Sigmoid colon (tissue), 7 donors: ENCODE measurements around the gene FBXL7. TPM values are rescaled to one million over a fixed set of nuclear protein-coding genes. Genes with fewer than 3 reads are reported as not detected.

Experiments
- DNase-seq: peaks from one replicate; pipeline ENCODE4 v3.0.0-alpha.2; 2019
- H3K27ac ChIP-seq, 4 donors: fragments of 200-600 bp; sonication (generic); one replicate each; pipeline ENCODE4 v1.5.1; 2016 to 2019; ENCODE audit warnings: mild to moderate bottlenecking in 1 of 4
- H3K27me3 ChIP-seq, 3 donors: fragments of 200-600 bp; sonication (generic); one replicate each; pipeline ENCODE4 v1.5.1; 2019; ENCODE audit warnings: mild to moderate bottlenecking in 1 of 3
- H3K36me3 ChIP-seq, 4 donors: fragments of 200-600 bp; sonication (generic); one replicate each; pipeline ENCODE4 v1.5.1; 2016 to 2019
- H3K4me1 ChIP-seq, 4 donors: fragments of 200-600 bp; sonication (generic); one replicate each; pipeline ENCODE4 v1.5.1; 2017 to 2019
- H3K4me3 ChIP-seq, 4 donors: fragments of 200-600 bp; sonication (generic); one replicate each; pipeline ENCODE4 v1.5.1; 2017 to 2019; ENCODE audit warnings: mild to moderate bottlenecking in 2 of 4, moderate library complexity in 1 of 4
- H3K9me3 ChIP-seq, 4 donors: fragments of 200-600 bp in 3 of 4; sonication (generic) in 3 of 4; one replicate each; pipeline versions ENCODE4 v1.5.1 to v1.6.1; 2013 to 2019
- CTCF ChIP-seq, 4 experiments: fragments of 450-650 bp in 3 of 4; fragments of 200-600 bp in 1 of 4; IDR thresholded peaks; one replicate each; pipeline ENCODE4 v1.5.1; 2016 to 2019; ENCODE audit warnings: antibody characterized with exemption in 4 of 4, mild to moderate bottlenecking in 3 of 4, moderate library complexity in 2 of 4
- EP300 ChIP-seq, 4 donors: sonication (generic); formaldehyde crosslinking; IDR thresholded peaks; one replicate each; pipeline ENCODE4 v1.6.1; 2017; ENCODE audit warnings: antibody characterized with exemption in 4 of 4
- POLR2A ChIP-seq, 2 donors: fragments of 450-650 bp; IDR thresholded peaks; one replicate each; pipeline ENCODE4 v1.6.1; 2016; ENCODE audit warnings: antibody characterized with exemption in 2 of 2, mild to moderate bottlenecking in 2 of 2, moderate library complexity in 2 of 2
- POLR2AphosphoS5 ChIP-seq, 4 donors: sonication (generic); formaldehyde crosslinking; IDR thresholded peaks; one replicate each; pipeline ENCODE4 v1.6.1; 2017; ENCODE audit warnings: antibody characterized with exemption in 4 of 4
- WGBS, 2 donors: extraction: QIAGEN DNeasy Blood & Tissue Kit; methylation state at CpG; one replicate each; pipeline ENCODE4 v1.1.7; 2013; 5-methylcytosine and 5-hydroxymethylcytosine counted together
- intact Hi-C: fragments of 100-400 bp; cut with DNase I; formaldehyde crosslinking; loops from one replicate; pipeline ENCODE4 v1.15.1; 2023
- polyA plus RNA-seq, 3 donors: library from polyadenylated mRNA; stranded (reverse); fragments of 200-250 nt; gene quantifications; one replicate each; pipeline ENCODE4 v1.2.3, GENCODE V29; 2013
- total RNA-seq, 4 donors: library from RNA; depleted of rRNA; stranded (reverse); fragments of >200 nt; gene quantifications; one replicate each; pipeline ENCODE4 v1.1.0, GENCODE V29; 2016
- donor health status: healthy with polysubstance abuse.
- donor health status: Bipolar disorder and iron deficiency.
- donor health status: healthy.

FBXL7 gene
- total and polyA plus RNA-seq, 7 donors, result 0.92 to 44.3 (median 18.2) TPM

- no peaks in the 10 kb centered on the region for H3K27me3 ChIP-seq
- no peak for TF ChIP-seq CTCF (IDR thresholded peaks at IDR 0.05)
- no peak for TF ChIP-seq POLR2AphosphoS5 (IDR thresholded peaks at IDR 0.05)
- no peak for TF ChIP-seq EP300 (IDR thresholded peaks at IDR 0.05)
- no peak for TF ChIP-seq POLR2A (IDR thresholded peaks at IDR 0.05)
- peaks cover 0 to 17% (median 12%) of the 10 kb centered on the region in 4 donors for H3K4me1 ChIP-seq
- intact Hi-C loops, result no loop called here
- no peaks in the 10 kb centered on the region for H3K36me3 ChIP-seq
- no peak overlapping the region for H3K4me3 ChIP-seq
- DNase-seq, result no peak
- no peaks in the 10 kb centered on the region for H3K9me3 ChIP-seq
- H3K27ac ChIP-seq, result no peak overlapping the region
Observed at GRCh38 chr5:15786326-15786725, 286.3 kb downstream of the FBXL7 start.

GRCh38 chr5:15786884-15787283, 286.9 kb downstream of the FBXL7 start:
- TF ChIP-seq POLR2A (IDR thresholded peaks at IDR 0.05), result no peak
- no peak for TF ChIP-seq CTCF (IDR thresholded peaks at IDR 0.05)
- no peak for TF ChIP-seq POLR2AphosphoS5 (IDR thresholded peaks at IDR 0.05)
- no peak for TF ChIP-seq EP300 (IDR thresholded peaks at IDR 0.05)
- peaks cover 0 to 22% (median 17%) of the 10 kb centered on the region in 4 donors for H3K4me1 ChIP-seq
- no peak for DNase-seq
- no peak overlapping the region for H3K4me3 ChIP-seq
- no peaks in the 10 kb centered on the region for H3K27me3 ChIP-seq
- H3K27ac ChIP-seq, result no peak overlapping the region
- H3K36me3 ChIP-seq, result no peaks in the 10 kb centered on the region
- H3K9me3 ChIP-seq, result no peaks in the 10 kb centered on the region
- 68 to 71% methylated on average over 5 of the region's 5 CpGs for WGBS, 2 donors
- intact Hi-C loops, result no loop called here

GRCh38 chr5:15787681-15788080, 287.7 kb downstream of the FBXL7 start:
- peaks cover 0 to 29% (median 21%) of the 10 kb centered on the region in 4 donors for H3K4me1 ChIP-seq
- H3K36me3 ChIP-seq, result no peaks in the 10 kb centered on the region
- no peak for DNase-seq
- no peaks in the 10 kb centered on the region for H3K9me3 ChIP-seq
- TF ChIP-seq POLR2AphosphoS5 (IDR thresholded peaks at IDR 0.05), result no peak
- TF ChIP-seq EP300 (IDR thresholded peaks at IDR 0.05), result no peak
- TF ChIP-seq POLR2A (IDR thresholded peaks at IDR 0.05), result no peak
- no peak for TF ChIP-seq CTCF (IDR thresholded peaks at IDR 0.05)
- intact Hi-C loops, result no loop called here
- no peaks in the 10 kb centered on the region for H3K27me3 ChIP-seq
- H3K27ac ChIP-seq, result no peak overlapping the region
- WGBS, 2 donors, result 51 to 77% methylated on average over 2 of the region's 2 CpGs
- no peak overlapping the region for H3K4me3 ChIP-seq

GRCh38 chr5:15789642-15790041, 289.7 kb downstream of the FBXL7 start:
- no peak for TF ChIP-seq POLR2AphosphoS5 (IDR thresholded peaks at IDR 0.05)
- TF ChIP-seq POLR2A (IDR thresholded peaks at IDR 0.05), result no peak
- TF ChIP-seq EP300 (IDR thresholded peaks at IDR 0.05), result no peak
- TF ChIP-seq CTCF (IDR thresholded peaks at IDR 0.05), result no peak
- intact Hi-C loops, result loop anchor here (10.0 kb wide), 1 partner anchor 285 kb away; the partner anchor contains the start of gene FBXL7
- peaks cover 0 to 39% (median 27%) of the 10 kb centered on the region in 4 donors for H3K4me1 ChIP-seq
- no peak for DNase-seq
- no peaks in the 10 kb centered on the region for H3K36me3 ChIP-seq
- H3K27me3 ChIP-seq, result no peaks in the 10 kb centered on the region
- no peak overlapping the region for H3K27ac ChIP-seq
- no peaks in the 10 kb centered on the region for H3K9me3 ChIP-seq
- no peak overlapping the region for H3K4me3 ChIP-seq
- 51 to 73% methylated on average over 4 of the region's 4 CpGs for WGBS, 2 donors

GRCh38 chr5:15790446-15791018, 290.6 kb downstream of the FBXL7 start:
- 72 to 76% methylated on average over 4 of the region's 4 CpGs for WGBS, 2 donors
- H3K9me3 ChIP-seq, result no peaks in the 10 kb centered on the region
- H3K4me1 ChIP-seq, result peaks cover 0 to 43% (median 32%) of the 10 kb centered on the region in 4 donors
- intact Hi-C loops, result loop anchor here (10.0 kb wide), 1 partner anchor 286 kb away; the partner anchor contains the start of gene FBXL7
- TF ChIP-seq CTCF (IDR thresholded peaks at IDR 0.05) (no peak), POLR2A (IDR thresholded peaks at IDR 0.05) (no peak), EP300 (IDR thresholded peaks at IDR 0.05) (no peak), POLR2AphosphoS5 (IDR thresholded peaks at IDR 0.05) (no peak)
- no peak overlapping the region for H3K27ac ChIP-seq
- H3K27me3 ChIP-seq, result no peaks in the 10 kb centered on the region
- no peak overlapping the region for H3K4me3 ChIP-seq
- H3K36me3 ChIP-seq, result no peaks in the 10 kb centered on the region
- no peak for DNase-seq
